ENCODE measurements around the gene UBAC2.

UBAC2 gene

DNA sequence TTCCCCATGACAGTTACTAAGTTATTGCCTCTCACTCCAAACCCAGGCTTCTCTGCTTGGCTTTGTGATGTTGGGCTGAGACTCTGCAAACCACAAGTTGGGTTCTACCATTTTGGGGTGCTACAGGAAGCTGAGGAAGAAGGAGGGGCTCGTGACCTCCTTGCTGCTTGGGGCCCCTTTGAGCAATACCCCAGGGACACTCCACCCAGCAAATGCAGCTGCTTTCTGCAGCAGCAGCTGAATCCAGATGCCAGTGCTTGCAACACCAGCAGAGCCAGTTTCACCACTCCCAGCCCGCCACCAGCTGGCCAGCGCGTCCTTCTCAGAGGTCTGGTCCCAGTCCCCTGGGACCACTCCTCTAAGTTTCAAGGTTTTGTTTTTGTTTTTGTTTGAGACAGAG lies 22.0 kb upstream of the UBAC2 start:
- ChIA-PET CTCF (no interaction called here), POLR2A (no interaction called here)
- DNase-seq (ENCODE audit: extremely low spot score), result no peak
- no peak for TF ChIP-seq CTBP1 (IDR thresholded peaks at IDR 0.05; ENCODE audit: borderline replicate concordance)
- TF ChIP-seq FOXK2 (IDR thresholded peaks at IDR 0.05), result no peak
- TF ChIP-seq, protein P1, sequence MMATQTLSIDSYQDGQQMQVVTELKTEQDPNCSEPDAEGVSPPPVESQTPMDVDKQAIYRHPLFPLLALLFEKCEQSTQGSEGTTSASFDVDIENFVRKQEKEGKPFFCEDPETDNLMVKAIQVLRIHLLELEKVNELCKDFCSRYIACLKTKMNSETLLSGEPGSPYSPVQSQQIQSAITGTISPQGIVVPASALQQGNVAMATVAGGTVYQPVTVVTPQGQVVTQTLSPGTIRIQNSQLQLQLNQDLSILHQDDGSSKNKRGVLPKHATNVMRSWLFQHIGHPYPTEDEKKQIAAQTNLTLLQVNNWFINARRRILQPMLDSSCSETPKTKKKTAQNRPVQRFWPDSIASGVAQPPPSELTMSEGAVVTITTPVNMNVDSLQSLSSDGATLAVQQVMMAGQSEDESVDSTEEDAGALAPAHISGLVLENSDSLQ (IDR thresholded peaks at IDR 0.05), result no peak
- TF ChIP-seq LEF1 (IDR thresholded peaks at IDR 0.05; ENCODE audit: borderline replicate concordance), result no peak
- TF ChIP-seq TARDBP (IDR thresholded peaks at IDR 0.05), result no peak
- no peak for TF ChIP-seq ZNF384 (IDR thresholded peaks at IDR 0.05)
- no peak for TF ChIP-seq ARNT (IDR thresholded peaks at IDR 0.05)
- TF ChIP-seq L3MBTL2 (conservative IDR thresholded peaks at IDR 0.05), result no peak
- no peak for TF ChIP-seq NFRKB (IDR thresholded peaks at IDR 0.05)
- TF ChIP-seq HDGF (IDR thresholded peaks at IDR 0.05; ENCODE audit: borderline replicate concordance), result no peak
- no peak for TF ChIP-seq ELF4 (IDR thresholded peaks at IDR 0.05)
- TF ChIP-seq FOXM1 (IDR thresholded peaks at IDR 0.05; ENCODE audit: borderline replicate concordance), result no peak
- TF ChIP-seq SP1 (IDR thresholded peaks at IDR 0.05), result no peak
- TF ChIP-seq FOXA1 (IDR thresholded peaks at IDR 0.05), result no peak
- TF ChIP-seq SUZ12 (IDR thresholded peaks at IDR 0.05), result no peak
- TF ChIP-seq BHLHE40 (IDR thresholded peaks at IDR 0.05; ENCODE audit: borderline replicate concordance), result no peak

DNA sequence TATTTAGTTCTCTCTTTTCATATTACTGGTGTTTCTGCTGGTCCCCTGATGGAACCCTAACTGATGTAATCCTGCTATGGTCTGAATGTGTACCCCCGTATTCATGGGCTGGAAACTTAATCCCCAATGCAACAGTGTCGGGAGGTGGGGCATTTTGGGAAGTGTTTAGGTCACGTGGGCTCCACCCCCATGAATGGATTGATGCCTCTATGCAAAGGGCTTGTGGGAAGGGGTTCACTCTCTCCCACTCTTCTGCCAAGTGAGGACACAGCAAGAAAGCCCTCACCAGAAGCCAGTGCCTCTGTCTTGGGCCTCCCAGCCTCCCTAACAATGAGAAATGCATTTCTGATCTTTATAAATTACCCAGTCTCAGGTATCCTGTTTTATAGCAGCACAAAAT lies 21.2 kb upstream of the UBAC2 start:
- no peak for DNase-seq (ENCODE audit: extremely low spot score)
- ChIA-PET CTCF (interaction anchor here (0.7 kb wide), 1 partner anchor 255 kb away, joined by 3 read pairs; no protein-coding TSS in a partner anchor), POLR2A (no interaction called here)
- TF ChIP-seq NFRKB (IDR thresholded peaks at IDR 0.05) (no peak), ARNT (IDR thresholded peaks at IDR 0.05) (no peak), L3MBTL2 (conservative IDR thresholded peaks at IDR 0.05) (no peak), HDGF (IDR thresholded peaks at IDR 0.05; ENCODE audit: borderline replicate concordance) (no peak), CTBP1 (IDR thresholded peaks at IDR 0.05; ENCODE audit: borderline replicate concordance) (no peak), FOXM1 (IDR thresholded peaks at IDR 0.05; ENCODE audit: borderline replicate concordance) (no peak), TARDBP (IDR thresholded peaks at IDR 0.05) (no peak), SUZ12 (IDR thresholded peaks at IDR 0.05) (no peak), LEF1 (IDR thresholded peaks at IDR 0.05; ENCODE audit: borderline replicate concordance) (no peak), SP1 (IDR thresholded peaks at IDR 0.05) (no peak), ZNF384 (IDR thresholded peaks at IDR 0.05) (no peak), FOXK2 (IDR thresholded peaks at IDR 0.05) (no peak)
- TF ChIP-seq, protein P1 (IDR thresholded peaks at IDR 0.05), result no peak

DNA sequence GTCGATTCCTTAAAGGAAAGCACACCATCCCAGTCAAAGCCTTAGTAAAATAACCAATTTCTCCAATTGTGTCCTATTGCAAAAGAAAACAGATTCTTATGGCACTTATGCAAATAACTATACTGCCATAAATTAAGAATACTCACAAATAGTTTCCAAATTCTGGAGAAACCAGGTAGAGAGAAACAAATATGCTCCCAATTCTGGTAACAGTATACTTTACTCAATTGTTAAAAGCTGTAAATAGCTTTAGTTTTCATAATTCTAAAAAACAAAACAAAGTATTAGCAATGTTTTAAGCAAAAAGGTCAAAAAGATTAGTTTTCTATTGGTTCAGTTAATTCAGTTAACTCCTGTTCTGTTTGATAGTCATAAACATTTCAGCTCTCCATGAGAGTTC lies 18.2 kb upstream of the UBAC2 start:
- no peak for DNase-seq (ENCODE audit: extremely low spot score)
- TF ChIP-seq, protein P1 (IDR thresholded peaks at IDR 0.05), result no peak
- TF ChIP-seq NFRKB (IDR thresholded peaks at IDR 0.05) (no peak), ELF4 (IDR thresholded peaks at IDR 0.05) (no peak), FOXM1 (IDR thresholded peaks at IDR 0.05; ENCODE audit: borderline replicate concordance) (no peak), BHLHE40 (IDR thresholded peaks at IDR 0.05; ENCODE audit: borderline replicate concordance) (no peak), FOXK2 (IDR thresholded peaks at IDR 0.05) (no peak), CTBP1 (IDR thresholded peaks at IDR 0.05; ENCODE audit: borderline replicate concordance) (no peak), HDGF (IDR thresholded peaks at IDR 0.05; ENCODE audit: borderline replicate concordance) (no peak), ZNF384 (IDR thresholded peaks at IDR 0.05) (no peak)
- CTCF ChIA-PET, result interaction anchor here (0.6 kb wide), 1 partner anchor 254 kb away, joined by 3 read pairs; no protein-coding TSS in a partner anchor
- POLR2A ChIA-PET, result no interaction called here

DNA sequence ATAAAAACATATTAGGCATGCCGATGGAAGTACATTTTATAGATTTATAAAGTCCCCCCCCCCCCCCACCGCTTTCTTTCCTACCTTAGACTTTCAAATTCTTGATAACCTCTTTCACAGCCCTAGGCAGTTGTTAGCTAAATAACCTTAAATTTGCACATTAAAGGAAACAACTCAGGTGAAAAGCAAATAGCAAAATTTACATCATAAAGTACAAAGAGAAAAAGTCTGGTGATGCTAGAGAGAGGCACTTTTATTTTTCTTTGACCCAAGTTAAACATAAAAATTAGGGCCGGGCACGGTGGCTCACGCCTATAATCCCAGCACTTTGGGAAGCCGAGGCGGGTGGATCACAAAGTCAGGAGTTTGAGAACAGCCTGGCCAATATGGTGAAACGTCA lies 15.0 kb upstream of the UBAC2 start:
- DNase-seq (ENCODE audit: extremely low spot score), result no peak
- CTCF ChIA-PET, result interaction anchor here (0.6 to 1.5 kb wide), 2 partner anchors 9 to 150 kb away, joined by 3 to 9 read pairs; no protein-coding TSS in a partner anchor
- POLR2A ChIA-PET, result interaction anchor here (1.2 kb wide), 1 partner anchor 15 kb away, joined by 9 read pairs; the partner anchor contains the start of gene UBAC2
- no peak for TF ChIP-seq FOXM1 (IDR thresholded peaks at IDR 0.05; ENCODE audit: borderline replicate concordance)
- no peak for TF ChIP-seq L3MBTL2 (conservative IDR thresholded peaks at IDR 0.05)
- no peak for TF ChIP-seq SP1 (IDR thresholded peaks at IDR 0.05)
- no peak for TF ChIP-seq ZNF384 (IDR thresholded peaks at IDR 0.05)
- no peak for TF ChIP-seq BHLHE40 (IDR thresholded peaks at IDR 0.05; ENCODE audit: borderline replicate concordance)
- TF ChIP-seq, protein P1 (IDR thresholded peaks at IDR 0.05), result no peak
- TF ChIP-seq LEF1 (IDR thresholded peaks at IDR 0.05; ENCODE audit: borderline replicate concordance), result no peak
- TF ChIP-seq CTBP1 (IDR thresholded peaks at IDR 0.05; ENCODE audit: borderline replicate concordance), result no peak
- no peak for TF ChIP-seq SUZ12 (IDR thresholded peaks at IDR 0.05)
- no peak for TF ChIP-seq HDGF (IDR thresholded peaks at IDR 0.05; ENCODE audit: borderline replicate concordance)
- TF ChIP-seq TARDBP (IDR thresholded peaks at IDR 0.05), result no peak
- TF ChIP-seq FOXA1 (IDR thresholded peaks at IDR 0.05), result no peak
- TF ChIP-seq FOXK2 (IDR thresholded peaks at IDR 0.05), result no peak
- TF ChIP-seq ARNT (IDR thresholded peaks at IDR 0.05), result no peak

DNA sequence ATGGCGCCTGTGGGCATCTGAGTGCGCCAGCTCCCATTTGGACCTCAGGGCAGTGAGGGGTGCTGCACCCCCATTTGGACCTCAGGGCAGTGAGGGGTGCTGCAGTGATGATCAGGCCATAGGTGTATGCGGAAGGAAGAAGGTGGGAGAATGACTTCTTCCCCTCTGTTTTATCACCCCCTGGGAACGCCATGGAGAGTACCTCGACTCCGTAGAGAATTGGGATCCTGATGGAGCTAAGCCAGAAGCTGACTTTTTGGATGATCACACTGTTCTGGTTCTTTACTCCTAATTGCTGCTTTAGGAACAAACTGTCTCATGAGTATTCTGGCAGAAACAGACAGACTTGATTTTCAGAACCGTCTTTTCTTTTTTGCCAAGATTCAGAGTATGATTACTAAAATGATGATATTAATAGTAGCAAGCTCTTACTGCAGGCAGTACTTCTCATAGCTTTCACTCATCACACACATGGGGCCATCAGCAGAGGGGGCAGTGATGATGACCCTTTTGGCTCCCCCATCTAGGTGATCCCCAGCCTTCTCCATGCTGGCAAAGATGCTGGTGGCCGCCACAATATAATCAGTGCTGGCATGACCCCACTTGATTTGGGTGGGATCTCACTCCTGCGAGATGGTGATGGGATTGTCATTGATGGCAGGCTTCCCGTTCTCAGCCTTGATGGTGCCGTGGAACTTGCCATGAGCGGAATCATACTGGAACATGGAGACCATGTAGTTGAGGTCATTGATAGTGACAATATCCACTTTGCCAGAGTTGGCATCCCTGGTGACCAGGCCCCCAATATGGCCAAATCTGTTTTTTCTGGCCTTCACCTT lies 10.3 kb upstream of the UBAC2 start:
- no peak for DNase-seq (ENCODE audit: extremely low spot score)
- ChIA-PET POLR2A (interaction anchor here (1.2 kb wide), 1 partner anchor 10 kb away, joined by 9 read pairs; the partner anchor contains the start of gene UBAC2), CTCF (no interaction called here)
- TF ChIP-seq FOXM1 (IDR thresholded peaks at IDR 0.05; ENCODE audit: borderline replicate concordance) (no peak), SP1 (IDR thresholded peaks at IDR 0.05) (no peak), ELF4 (IDR thresholded peaks at IDR 0.05) (no peak), ARNT (IDR thresholded peaks at IDR 0.05) (no peak), LEF1 (IDR thresholded peaks at IDR 0.05; ENCODE audit: borderline replicate concordance) (no peak), NFRKB (IDR thresholded peaks at IDR 0.05) (no peak), ZNF384 (IDR thresholded peaks at IDR 0.05) (no peak), CTBP1 (IDR thresholded peaks at IDR 0.05; ENCODE audit: borderline replicate concordance) (no peak), FOXK2 (IDR thresholded peaks at IDR 0.05) (no peak), TARDBP (IDR thresholded peaks at IDR 0.05) (no peak), L3MBTL2 (conservative IDR thresholded peaks at IDR 0.05) (no peak)
- TF ChIP-seq, protein P1 (IDR thresholded peaks at IDR 0.05), result no peak
